Mesenchymal stem cell (in vitro differentiated cells and primary cell): ENCODE data around the gene GCNA.
A peak's percentile ranks its signal among the peaks of the same experiment; 100 is the strongest.

Experiments
- DNase-seq: peaks from one replicate; pipeline ENCODE4 v3.0.0-alpha.2; 2013
- H2AFZ ChIP-seq: one replicate; pipeline ENCODE4 v1.6.1; 2013; ENCODE audit warnings: low read depth, mild to moderate bottlenecking, control low read depth, inconsistent platforms, low read length, moderate library complexity
- H2AK5ac ChIP-seq: 2 replicates; pipeline ENCODE4 v1.6.1; 2013; ENCODE audit warnings: low read length, moderate library complexity, mild to moderate bottlenecking, inconsistent platforms; ENCODE audit not compliant: severe bottlenecking
- H2BK120ac ChIP-seq: one replicate; pipeline ENCODE4 v1.6.1; 2013; ENCODE audit warnings: low read depth, mild to moderate bottlenecking, inconsistent platforms, low read length, moderate library complexity
- H2BK12ac ChIP-seq, 2 experiments: one replicate each; pipeline ENCODE4 v1.6.1; 2013; ENCODE audit warnings: inconsistent platforms in 2 of 2, low read length in 2 of 2, mild to moderate bottlenecking in 2 of 2, moderate library complexity in 2 of 2, control low read depth in 1 of 2
- H2BK15ac ChIP-seq: one replicate; pipeline ENCODE4 v1.6.1; 2013; ENCODE audit warnings: mild to moderate bottlenecking, low read depth, inconsistent platforms; ENCODE audit not compliant: poor library complexity, severe bottlenecking
- H2BK5ac ChIP-seq: 2 replicates; pipeline ENCODE4 v1.6.1; 2013; ENCODE audit warnings: low read depth, mild to moderate bottlenecking, low read length, control low read depth, inconsistent platforms; ENCODE audit not compliant: poor library complexity, severe bottlenecking
- H3K14ac ChIP-seq, 2 experiments: one replicate each; pipeline ENCODE4 v1.6.1; 2013; ENCODE audit warnings: inconsistent platforms in 2 of 2, low read length in 2 of 2, control low read depth in 1 of 2, mild to moderate bottlenecking in 1 of 2, moderate library complexity in 1 of 2
- H3K18ac ChIP-seq, 2 experiments: one replicate each; pipeline ENCODE4 v1.6.1; 2013; ENCODE audit warnings: inconsistent platforms in 2 of 2, low read length in 2 of 2, control low read depth in 1 of 2, low read depth in 1 of 2, mild to moderate bottlenecking in 1 of 2
- H3K23ac ChIP-seq, 2 experiments: one replicate each; pipeline ENCODE4 v1.6.1; 2013; ENCODE audit warnings: inconsistent platforms in 2 of 2, low read length in 2 of 2, mild to moderate bottlenecking in 2 of 2, moderate library complexity in 2 of 2, control low read depth in 1 of 2
- H3K27ac ChIP-seq: 2 replicates; pipeline ENCODE4 v1.5.1; 2013; ENCODE audit warnings: mild to moderate bottlenecking, moderate library complexity, low read length, control low read depth, inconsistent platforms; ENCODE audit not compliant: poor library complexity, severe bottlenecking
- H3K27me3 ChIP-seq, 2 experiments: 2 replicates each; pipeline versions ENCODE4 v1.6.1 to v1.7.0; 2013; ENCODE audit warnings: low read length in 2 of 2, mild to moderate bottlenecking in 2 of 2, moderate library complexity in 2 of 2, control low read depth in 1 of 2, inconsistent platforms in 1 of 2; ENCODE audit not compliant: control insufficient read depth in 1 of 2, insufficient read depth in 1 of 2
- H3K36me3 ChIP-seq, 2 experiments: 2 replicates each; pipeline versions ENCODE4 v1.6.1 to v1.7.0; 2013; ENCODE audit warnings: low read length in 2 of 2, control low read depth in 1 of 2, inconsistent platforms in 1 of 2, low read depth in 1 of 2, mild to moderate bottlenecking in 1 of 2; ENCODE audit not compliant: insufficient read depth in 2 of 2, control insufficient read depth in 1 of 2
- H3K4ac ChIP-seq, 2 experiments: one replicate each; pipeline ENCODE4 v1.6.1; 2013; ENCODE audit warnings: inconsistent platforms in 2 of 2, low read length in 2 of 2, mild to moderate bottlenecking in 2 of 2, moderate library complexity in 2 of 2, control low read depth in 1 of 2, low read depth in 1 of 2
- H3K4me1 ChIP-seq: 2 replicates; pipeline ENCODE4 v1.6.1; 2013; ENCODE audit warnings: low read depth, low read length, control low read depth; ENCODE audit not compliant: control insufficient read depth, insufficient read depth
- H3K4me2 ChIP-seq: 2 replicates; pipeline ENCODE4 v1.6.1; 2013; ENCODE audit warnings: low read length, mild to moderate bottlenecking, inconsistent platforms; ENCODE audit not compliant: poor library complexity, severe bottlenecking
- H3K4me3 ChIP-seq, 2 experiments: 2 replicates each; pipeline versions ENCODE4 v1.5.1 to v1.7.0; 2013; ENCODE audit warnings: low read length in 2 of 2, mild to moderate bottlenecking in 2 of 2, control low read depth in 1 of 2, low read depth in 1 of 2; ENCODE audit not compliant: insufficient read depth in 1 of 2
- H3K79me1 ChIP-seq: replicated peaks from 2 replicates; pipeline ENCODE4 v1.6.1; 2013; ENCODE audit warnings: mild to moderate bottlenecking, control low read depth, low read length, inconsistent platforms; ENCODE audit not compliant: poor library complexity, severe bottlenecking
- H3K9ac ChIP-seq: 2 replicates; pipeline ENCODE4 v1.7.0; 2013; ENCODE audit warnings: mild to moderate bottlenecking, low read length, moderate library complexity
- H3K9me3 ChIP-seq: 2 replicates; pipeline ENCODE4 v1.7.0; 2013; ENCODE audit warnings: mild to moderate bottlenecking, low read length; ENCODE audit not compliant: control insufficient read depth
- H4K8ac ChIP-seq: one replicate; pipeline ENCODE4 v1.6.1; 2013; ENCODE audit warnings: inconsistent platforms, mild to moderate bottlenecking, low read length, moderate library complexity
- H4K91ac ChIP-seq: one replicate; pipeline ENCODE4 v1.6.1; 2013; ENCODE audit warnings: mild to moderate bottlenecking, low read length, inconsistent platforms
- WGBS: methylation state at CpG from one replicate; pipeline ENCODE4 v1.1.7; 2013; ENCODE audit warnings: mixed read lengths; 5-methylcytosine and 5-hydroxymethylcytosine counted together

Gene GCNA

GRCh38 chrX:71533516-71533850 lies 44.8 kb upstream of the GCNA start:
- H3K9ac ChIP-seq: peak overlapping the region; percentile 98
- no peaks in the 10 kb centered on the region for H3K4me1 ChIP-seq
- peak overlapping the region in 1 of 2 experiments; percentile 89 for H3K14ac ChIP-seq
- no peaks in the 10 kb centered on the region for H3K27me3 ChIP-seq
- no peak overlapping the region for H2BK5ac ChIP-seq
- H2AK5ac ChIP-seq: peak overlapping the region; percentile 32
- peak overlapping the region in 1 of 2 experiments; percentile 59 for H3K23ac ChIP-seq
- DNase-seq: no peak
- H3K9me3 ChIP-seq: no peaks in the 10 kb centered on the region
- H2BK12ac ChIP-seq: no peak overlapping the region
- H3K4ac ChIP-seq: peak overlapping the region in 1 of 2 experiments; percentile 17
- H4K91ac ChIP-seq: peak overlapping the region; percentile 78
- peaks cover 0 to 9% of the 10 kb centered on the region in 2 experiments for H3K36me3 ChIP-seq
- H3K18ac ChIP-seq: peak overlapping the region; percentile 73
- H3K4me2 ChIP-seq: peak overlapping the region; percentile 45
- peak overlapping the region; percentile 80 for H2BK120ac ChIP-seq
- 0% methylated on average over 12 of the region's 12 CpGs for WGBS
- no peak overlapping the region for H4K8ac ChIP-seq
- H2AFZ ChIP-seq: no peak overlapping the region
- peak overlapping the region; percentile 89 for H3K27ac ChIP-seq
- no peaks in the 10 kb centered on the region for H3K79me1 ChIP-seq
- H3K4me3 ChIP-seq: peak overlapping the region; percentile 79 to 96
- no peak overlapping the region for H2BK15ac ChIP-seq

DNA sequence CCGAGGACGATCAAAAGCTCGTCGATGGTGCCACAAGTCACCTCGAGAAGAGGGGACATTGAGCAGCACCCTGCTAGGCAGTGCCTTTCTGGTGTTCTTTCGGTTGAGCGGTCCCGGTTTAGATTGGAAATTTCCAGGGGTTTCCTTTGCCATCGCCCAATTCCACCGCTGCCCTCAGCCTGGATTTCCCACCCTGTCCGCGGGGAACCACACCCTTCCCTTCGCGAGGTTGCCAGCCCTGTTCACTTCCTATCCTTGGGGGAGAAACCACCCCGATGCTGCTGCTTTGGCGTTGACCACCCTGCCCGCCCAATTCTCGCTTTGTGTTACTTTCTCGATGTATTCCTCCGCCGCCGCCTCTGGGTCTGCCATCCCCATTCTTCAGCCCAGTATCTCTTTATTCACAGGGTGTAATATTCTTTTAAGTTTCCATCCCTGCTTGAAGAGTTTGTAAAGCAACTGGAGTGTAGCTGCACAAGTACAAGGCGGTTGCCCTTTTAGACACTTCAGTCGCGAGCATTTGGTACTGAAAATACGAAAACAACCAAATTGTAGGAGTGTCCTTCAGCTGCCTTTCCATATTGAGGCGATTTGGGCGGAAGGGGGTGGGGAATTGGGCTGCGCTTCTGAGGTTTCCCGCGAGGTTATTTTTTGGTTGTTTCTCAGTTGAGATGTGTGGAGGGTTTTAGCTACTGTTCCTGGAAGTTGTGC lies 44.2 kb upstream of the GCNA start:
- Histone ChIP-seq H2BK5ac (no peak overlapping the region), H2BK12ac (no peak overlapping the region), H2AFZ (no peak overlapping the region), H3K4me3 (peak overlapping the region; percentile 79 to 96), H2AK5ac (peak overlapping the region; percentile 32), H4K8ac (no peak overlapping the region), H3K4me2 (peak overlapping the region; percentile 45), H2BK15ac (no peak overlapping the region), H3K4ac (peak overlapping the region in 1 of 2 experiments; percentile 17), H2BK120ac (no peak overlapping the region), H4K91ac (no peak overlapping the region), H3K23ac (peak overlapping the region in 1 of 2 experiments; percentile 59), H3K79me1 (no peaks in the 10 kb centered on the region), H3K18ac (peak overlapping the region in 1 of 2 experiments; percentile 73), H3K9ac (peak overlapping the region; percentile 98), H3K27me3 (no peaks in the 10 kb centered on the region), H3K27ac (peak overlapping the region; percentile 89), H3K9me3 (no peaks in the 10 kb centered on the region), H3K4me1 (no peaks in the 10 kb centered on the region), H3K36me3 (peaks cover 0 to 9% of the 10 kb centered on the region in 2 experiments), H3K14ac (peak overlapping the region in 1 of 2 experiments; percentile 89)
- peak; percentile 66 for DNase-seq
- 0% methylated on average over 28 of the region's 31 CpGs for WGBS

DNA sequence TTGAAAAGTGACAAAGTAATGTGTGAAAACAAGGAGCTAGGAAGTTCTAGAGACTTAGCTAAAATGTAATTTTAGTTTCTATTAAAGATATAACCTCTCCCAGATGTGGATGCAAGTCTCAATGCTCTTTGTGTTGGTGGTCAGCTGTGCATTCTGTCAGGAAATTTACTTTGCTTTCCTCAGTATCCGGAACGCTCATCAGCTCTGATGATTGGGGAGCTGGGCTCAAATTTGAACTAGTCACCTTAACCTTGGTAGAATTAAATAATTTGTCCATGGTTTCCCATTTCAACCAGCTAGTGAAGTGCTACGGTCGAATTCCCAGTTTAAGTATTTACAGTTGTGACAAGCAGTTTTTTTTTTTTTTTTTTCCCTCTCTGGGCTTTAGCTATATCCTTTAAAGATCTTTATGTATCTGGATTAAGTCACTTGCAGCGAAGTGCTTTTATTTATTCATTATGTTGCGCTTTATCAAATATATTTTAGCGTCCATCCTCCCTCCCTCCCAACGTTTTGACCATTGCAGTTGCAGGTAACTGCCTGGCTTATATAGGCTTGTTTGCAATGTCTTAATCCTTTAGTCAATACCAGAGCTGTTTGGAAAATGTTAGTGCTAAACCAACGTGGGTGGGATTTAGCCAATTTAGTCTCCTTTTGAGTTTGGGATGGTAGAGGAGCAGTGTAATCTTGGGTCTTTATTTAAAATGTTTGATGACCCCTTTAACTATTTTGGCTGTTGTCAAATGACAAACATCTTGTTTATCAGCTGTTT lies 43.3 kb upstream of the GCNA start:
- H3K4me1 ChIP-seq: no peaks in the 10 kb centered on the region
- peak; percentile 6 for DNase-seq
- H3K4ac ChIP-seq: no peak overlapping the region
- H2BK120ac ChIP-seq: no peak overlapping the region
- H3K79me1 ChIP-seq: no peaks in the 10 kb centered on the region
- no peak overlapping the region for H2BK15ac ChIP-seq
- H3K14ac ChIP-seq: no peak overlapping the region
- WGBS: 0% methylated on average over 1 of the region's 9 CpGs
- no peak overlapping the region for H4K91ac ChIP-seq
- no peak overlapping the region for H2AFZ ChIP-seq
- no peak overlapping the region for H2BK12ac ChIP-seq
- no peaks in the 10 kb centered on the region for H3K9me3 ChIP-seq
- H4K8ac ChIP-seq: no peak overlapping the region
- H3K18ac ChIP-seq: no peak overlapping the region
- no peaks in the 10 kb centered on the region for H3K27me3 ChIP-seq
- H3K4me3 ChIP-seq: peak overlapping the region in 1 of 2 experiments; percentile 96
- H2BK5ac ChIP-seq: no peak overlapping the region
- H3K27ac ChIP-seq: no peak overlapping the region
- no peak overlapping the region for H3K23ac ChIP-seq
- no peak overlapping the region for H3K4me2 ChIP-seq
- H3K36me3 ChIP-seq: peaks cover 0 to 15% of the 10 kb centered on the region in 2 experiments
- H3K9ac ChIP-seq: peak overlapping the region; percentile 98
- no peak overlapping the region for H2AK5ac ChIP-seq

GRCh38 chrX:71536285-71536684 lies 42.0 kb upstream of the GCNA start:
- Histone ChIP-seq H3K9ac (peak overlapping the region; percentile 98), H4K91ac (no peak overlapping the region), H2BK12ac (no peak overlapping the region), H3K4me3 (peak overlapping the region in 1 of 2 experiments; percentile 96), H2BK120ac (no peak overlapping the region), H3K36me3 (peaks cover 3 to 24% of the 10 kb centered on the region in 2 experiments), H3K4me1 (peaks cover 2% of the 10 kb centered on the region), H3K18ac (no peak overlapping the region), H4K8ac (no peak overlapping the region), H2AFZ (no peak overlapping the region), H3K14ac (no peak overlapping the region), H3K4ac (no peak overlapping the region), H3K27ac (no peak overlapping the region), H3K27me3 (no peaks in the 10 kb centered on the region), H2BK5ac (no peak overlapping the region), H3K79me1 (no peaks in the 10 kb centered on the region), H2BK15ac (no peak overlapping the region), H3K9me3 (no peaks in the 10 kb centered on the region), H2AK5ac (no peak overlapping the region), H3K4me2 (peak overlapping the region; percentile 61), H3K23ac (no peak overlapping the region)
- 67% methylated on average over 2 of the region's 5 CpGs for WGBS
- no peak for DNase-seq
